GM12878 (cell line): ENCODE data around the gene DCDC1. TPM values are rescaled to one million over a fixed set of nuclear protein-coding genes. Genes with fewer than 3 reads are reported as not detected.

Experiments
- ATAC-seq: fragments of 200-7000 bp; cut with Tn5 transposase; 3 replicates; pipeline ENCODE4 v1.9.1; 2020; ENCODE audit warnings: mild to moderate bottlenecking, moderate library complexity
- BruUV-seq: library from RNA; stranded (reverse); fragments of 400-500 nt; replicated peaks from 2 replicates; lab custom pipeline; 2021; lab: Mats Ljungman, UMichigan
- CTCF ChIA-PET: fragments of 300-600 bp; sonication (Branson Sonifier 250); formaldehyde crosslinking; extraction: SDS; loops from one replicate; lab custom pipeline; 2021; ENCODE audit warnings: inconsistent platforms; lab: Yijun Ruan, JAX
- POLR2A ChIA-PET: fragments of 350-600 bp; formaldehyde crosslinking; extraction: SDS; loops from one replicate; lab custom pipeline; 2021; ENCODE audit warnings: inconsistent platforms; lab: Charles Lee
- RAD21 ChIA-PET: fragments of 300-600 bp; sonication (Branson Sonifier 250); formaldehyde crosslinking; loops from one replicate; lab custom pipeline; 2023; ENCODE audit warnings: antibody characterized with exemption; ENCODE audit not compliant: unreplicated experiment; lab: Charles Lee
- SMC1A ChIA-PET: fragments of 300-600 bp; sonication (Branson Sonifier 250); formaldehyde crosslinking; loops from one replicate; lab custom pipeline; 2023; ENCODE audit not compliant: unreplicated experiment, uncharacterized antibody; lab: Charles Lee
- DNase-seq: peaks from one replicate; pipeline ENCODE4 v3.0.0-alpha.2; 2011; ENCODE audit warnings: low read depth, low spot score
- FAIRE-seq: peaks from 3 replicates; lab custom pipeline; 2011; peaks lifted over from hg19 to GRCh38; lab: Jason Lieb, UNC
- H2AFZ ChIP-seq: 2 replicates; pipeline ENCODE4 v1.6.0; 2011; ENCODE audit warnings: low read depth, low read length, control low read depth; ENCODE audit not compliant: control insufficient read depth
- H3K27ac ChIP-seq: 2 replicates; pipeline ENCODE4 v1.5.1; 2011; ENCODE audit warnings: control low read depth; ENCODE audit not compliant: control insufficient read depth, insufficient read depth
- H3K27me3 ChIP-seq, 2 experiments: replicated peaks in 1 of 2; 2 replicates each; pipeline versions ENCODE4 v1.6.0 to v1.6.1; 2011; ENCODE audit warnings: low read length in 1 of 2; ENCODE audit not compliant: control insufficient read depth in 2 of 2, insufficient read depth in 2 of 2
- H3K36me3 ChIP-seq, 2 experiments: 2 replicates each; pipeline ENCODE4 v1.5.1; 2011; ENCODE audit warnings: low read length in 1 of 2; ENCODE audit not compliant: control insufficient read depth in 2 of 2, insufficient read depth in 2 of 2
- H3K4me1 ChIP-seq: 2 replicates; pipeline ENCODE4 v1.6.1; 2011; ENCODE audit warnings: mild to moderate bottlenecking, low read length, moderate library complexity, mixed read lengths; ENCODE audit not compliant: control insufficient read depth, insufficient read depth
- H3K4me2 ChIP-seq: 2 replicates; pipeline ENCODE4 v1.6.0; 2011; ENCODE audit warnings: control low read depth; ENCODE audit not compliant: control insufficient read depth, insufficient read depth
- H3K4me3 ChIP-seq: fragments of 200-600 bp; sonication (generic); 2 replicates; pipeline ENCODE4 v1.5.1; 2016
- H3K79me2 ChIP-seq: 2 replicates; pipeline ENCODE4 v1.6.0; 2011; ENCODE audit warnings: low read length; ENCODE audit not compliant: control insufficient read depth, insufficient read depth
- H3K9ac ChIP-seq: 2 replicates; pipeline ENCODE4 v1.8.0; 2011; ENCODE audit warnings: low read length, control low read depth, mixed read lengths; ENCODE audit not compliant: control insufficient read depth, insufficient read depth
- H3K9me3 ChIP-seq: replicated peaks from 3 replicates; pipeline ENCODE4 v1.5.1; 2011; ENCODE audit warnings: mild to moderate bottlenecking, low read length; ENCODE audit not compliant: control insufficient read depth, insufficient read depth
- H4K20me1 ChIP-seq: 2 replicates; pipeline ENCODE4 v1.6.0; 2011; ENCODE audit not compliant: control insufficient read depth, insufficient read depth
- ATF7 ChIP-seq: fragments of 450-650 bp; IDR thresholded peaks from 2 replicates; pipeline ENCODE4 v1.6.1; 2016; ENCODE audit warnings: low read depth, mild to moderate bottlenecking
- CHD1 ChIP-seq: IDR thresholded peaks from 2 replicates; pipeline ENCODE4 v1.6.1; 2012; ENCODE audit warnings: low read depth, low read length, improper control_type of control experiment
- CREM ChIP-seq: IDR thresholded peaks from 2 replicates; pipeline ENCODE4 v1.6.1; 2014; ENCODE audit warnings: antibody characterized with exemption, low read depth
- EGR1 ChIP-seq, 2 experiments: IDR thresholded peaks; 1 replicate in 1 of 2; 2 replicates in 1 of 2; pipeline ENCODE4 v1.6.1; 2011 to 2012; ENCODE audit warnings: low read depth in 2 of 2, low read length in 2 of 2, borderline replicate concordance in 1 of 2, mild to moderate bottlenecking in 1 of 2, moderate library complexity in 1 of 2
- ETV6 ChIP-seq, 2 experiments: fragments of 450-650 bp in 1 of 2; IDR thresholded peaks in 1 of 2; conservative IDR thresholded peaks in 1 of 2; 2 replicates each; pipeline ENCODE4 v1.6.1; 2014; ENCODE audit warnings: antibody characterized with exemption in 1 of 2, borderline replicate concordance in 1 of 2, low read depth in 1 of 2, mild to moderate bottlenecking in 1 of 2, moderate library complexity in 1 of 2
- GABPA ChIP-seq: IDR thresholded peaks from 2 replicates; pipeline ENCODE4 v1.6.1; 2014; ENCODE audit warnings: antibody characterized with exemption, low read depth, mild to moderate bottlenecking, inconsistent platforms
- IKZF1 ChIP-seq: fragments of 450-650 bp; conservative IDR thresholded peaks from 2 replicates; pipeline ENCODE4 v1.6.1; 2017; ENCODE audit warnings: antibody characterized with exemption, mild to moderate bottlenecking
- JUND ChIP-seq: IDR thresholded peaks from 2 replicates; pipeline ENCODE4 v1.6.1; 2012; ENCODE audit warnings: low read depth, mild to moderate bottlenecking, low read length, improper control_type of control experiment, moderate library complexity
- MYB ChIP-seq: fragments of 150-350 bp; IDR thresholded peaks from 2 replicates; pipeline ENCODE4 v1.6.1; 2014; ENCODE audit warnings: mild to moderate bottlenecking, low read depth, low read length, borderline replicate concordance
- NFYA ChIP-seq: IDR thresholded peaks from 2 replicates; pipeline ENCODE4 v1.6.1; 2011; ENCODE audit warnings: low read depth, mild to moderate bottlenecking, low read length, improper control_type of control experiment, borderline replicate concordance
- SRF ChIP-seq, 2 experiments: IDR thresholded peaks; 2 replicates each; pipeline ENCODE4 v1.6.1; 2011; ENCODE audit warnings: low read depth in 2 of 2, low read length in 2 of 2, mild to moderate bottlenecking in 1 of 2, moderate library complexity in 1 of 2
- SUPT20H ChIP-seq: IDR thresholded peaks from 2 replicates; pipeline ENCODE4 v1.6.1; 2011; ENCODE audit warnings: low read depth, mild to moderate bottlenecking, low read length, moderate library complexity, borderline replicate concordance; ENCODE audit not compliant: control insufficient read depth
- WGBS: methylation state at CpG from one replicate; pipeline ENCODE4 v1.1.6; 2016; ENCODE audit warnings: low lambda C conversion rate; ENCODE audit not compliant: insufficient replicate concordance, insufficient coverage; ENCODE audit errors: missing lambda C conversion rate; 5-methylcytosine and 5-hydroxymethylcytosine counted together
- in situ Hi-C: fragments of 300-500 bp; cut with MboI; formaldehyde crosslinking; loops from 9 replicates; pipeline ENCODE4 v1.14.3; 2018; ENCODE audit warnings: mixed read lengths
- intact Hi-C: fragments of 100-400 bp; cut with micrococcal nuclease; formaldehyde crosslinking; loops from one replicate; pipeline ENCODE4 v1.14.2; 2022; ENCODE audit not compliant: unreplicated experiment
- polyA plus RNA-seq, 11 experiments: library from polyadenylated mRNA; depleted of rRNA in 4 of 11; unstranded in 6 of 11; stranded (reverse) in 5 of 11; fragments of >200 nt; fragmentation: Nextera tagmentation in 4 of 11; fragmentation: Illumina TruSeq in 1 of 11; extraction: Ambion mirVana in 4 of 11; extraction: Trizol in 1 of 11; gene quantifications; 1 replicate in 1 of 11; 2 replicates in 10 of 11; pipeline versions ENCODE4 v1.2.1 to v1.2.3, GENCODE V29; 2011 to 2016; ENCODE audit warnings: inconsistent platforms in 2 of 11, missing spikeins in 2 of 11, low read depth in 1 of 11
- total RNA-seq, 4 experiments: library from RNA; depleted of rRNA in 3 of 4; stranded (reverse); fragments of >200 nt in 3 of 4; fragmentation: Illumina TruSeq in 1 of 4; extraction: Trizol in 1 of 4; gene quantifications; 2 replicates each; pipeline versions ENCODE4 v1.2.1 to v1.2.3, GENCODE V29; 2013 to 2021
- TF ChIP-seq, protein P1 (sequence below): fragments of 450-650 bp; IDR thresholded peaks from 2 replicates; pipeline ENCODE4 v1.6.1; 2017; ENCODE audit warnings: low read depth, mild to moderate bottlenecking, moderate library complexity
- TF ChIP-seq, protein P2 (sequence below): fragments of 450-650 bp; IDR thresholded peaks from 2 replicates; pipeline ENCODE4 v1.6.1; 2017; ENCODE audit warnings: mild to moderate bottlenecking, moderate library complexity
- TF ChIP-seq, protein P3 (sequence below): IDR thresholded peaks from 2 replicates; pipeline ENCODE4 v1.6.1; 2011; ENCODE audit warnings: borderline replicate concordance, low read depth, mild to moderate bottlenecking, moderate library complexity, mixed read lengths, low read length; ENCODE audit not compliant: insufficient read depth; ENCODE audit errors: extremely low read length
- TF ChIP-seq, protein P4 (sequence below): fragments of 450-650 bp; IDR thresholded peaks from 2 replicates; pipeline ENCODE4 v1.6.1; 2016; ENCODE audit warnings: mild to moderate bottlenecking

Gene DCDC1
- total and polyA plus RNA-seq, 10 of the 15 experiments (the other 5 are each of a cell fraction or from before 2014, with no cell fraction given) = not detected

DNA sequence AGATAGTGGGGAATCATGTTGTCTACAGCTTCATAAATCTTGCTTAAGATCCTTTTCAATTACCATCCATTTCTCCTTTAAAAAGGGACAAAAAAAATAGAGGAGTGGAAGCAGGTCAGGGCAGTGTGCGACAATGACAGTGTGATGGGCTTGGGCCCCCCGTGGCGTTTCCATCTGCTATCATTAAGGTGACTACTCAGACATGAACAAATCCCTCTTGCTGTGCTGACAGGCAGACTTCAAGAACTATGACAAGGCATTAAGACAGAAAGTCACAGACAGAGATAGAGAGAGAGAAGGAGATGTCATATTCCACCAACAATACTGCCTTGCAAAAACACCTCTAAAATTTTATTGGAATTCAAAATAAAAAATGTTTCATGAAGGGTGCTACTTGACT, 263.2 kb downstream of the DCDC1 start:
- intact Hi-C loops (loop anchor here (2.0 to 10.0 kb wide), 4 partner anchors 764 to 1188 kb away; no protein-coding TSS in a partner anchor), in situ Hi-C loops (loop anchor here (5.0 to 25.0 kb wide), 3 partner anchors 756 to 1066 kb away; no protein-coding TSS in a partner anchor)
- no peak overlapping the region for H2AFZ ChIP-seq
- no peak overlapping the region for H3K9ac ChIP-seq
- FAIRE-seq = no peak
- no peaks in the 10 kb centered on the region for H3K79me2 ChIP-seq
- no peaks in the 10 kb centered on the region for H3K27me3 ChIP-seq
- no peaks in the 10 kb centered on the region for H3K36me3 ChIP-seq
- TF ChIP-seq SUPT20H (no peak), ATF7 (no peak), SRF (IDR thresholded peaks at IDR 0.05; ENCODE audit: low read depth in 2 of 2, low read length in 2 of 2) (no peak), ETV6 (conservative IDR thresholded peaks at IDR 0.05 in 1 of 2, IDR thresholded peaks at IDR 0.05 in 1 of 2; ENCODE audit: borderline replicate concordance in 1 of 2, low read depth in 1 of 2) (no peak), IKZF1 (no peak), MYB (no peak), NFYA (no peak), CHD1 (no peak), CREM (no peak), GABPA (no peak), JUND (no peak), EGR1 (IDR thresholded peaks at IDR 0.05; ENCODE audit: borderline replicate concordance in 1 of 2, low read depth in 2 of 2, low read length in 2 of 2) (no peak)
- TF ChIP-seq, protein P1, sequence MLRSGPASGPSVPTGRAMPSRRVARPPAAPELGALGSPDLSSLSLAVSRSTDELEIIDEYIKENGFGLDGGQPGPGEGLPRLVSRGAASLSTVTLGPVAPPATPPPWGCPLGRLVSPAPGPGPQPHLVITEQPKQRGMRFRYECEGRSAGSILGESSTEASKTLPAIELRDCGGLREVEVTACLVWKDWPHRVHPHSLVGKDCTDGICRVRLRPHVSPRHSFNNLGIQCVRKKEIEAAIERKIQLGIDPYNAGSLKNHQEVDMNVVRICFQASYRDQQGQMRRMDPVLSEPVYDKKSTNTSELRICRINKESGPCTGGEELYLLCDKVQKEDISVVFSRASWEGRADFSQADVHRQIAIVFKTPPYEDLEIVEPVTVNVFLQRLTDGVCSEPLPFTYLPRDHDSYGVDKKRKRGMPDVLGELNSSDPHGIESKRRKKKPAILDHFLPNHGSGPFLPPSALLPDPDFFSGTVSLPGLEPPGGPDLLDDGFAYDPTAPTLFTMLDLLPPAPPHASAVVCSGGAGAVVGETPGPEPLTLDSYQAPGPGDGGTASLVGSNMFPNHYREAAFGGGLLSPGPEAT = no peak
- TF ChIP-seq, protein P2, sequence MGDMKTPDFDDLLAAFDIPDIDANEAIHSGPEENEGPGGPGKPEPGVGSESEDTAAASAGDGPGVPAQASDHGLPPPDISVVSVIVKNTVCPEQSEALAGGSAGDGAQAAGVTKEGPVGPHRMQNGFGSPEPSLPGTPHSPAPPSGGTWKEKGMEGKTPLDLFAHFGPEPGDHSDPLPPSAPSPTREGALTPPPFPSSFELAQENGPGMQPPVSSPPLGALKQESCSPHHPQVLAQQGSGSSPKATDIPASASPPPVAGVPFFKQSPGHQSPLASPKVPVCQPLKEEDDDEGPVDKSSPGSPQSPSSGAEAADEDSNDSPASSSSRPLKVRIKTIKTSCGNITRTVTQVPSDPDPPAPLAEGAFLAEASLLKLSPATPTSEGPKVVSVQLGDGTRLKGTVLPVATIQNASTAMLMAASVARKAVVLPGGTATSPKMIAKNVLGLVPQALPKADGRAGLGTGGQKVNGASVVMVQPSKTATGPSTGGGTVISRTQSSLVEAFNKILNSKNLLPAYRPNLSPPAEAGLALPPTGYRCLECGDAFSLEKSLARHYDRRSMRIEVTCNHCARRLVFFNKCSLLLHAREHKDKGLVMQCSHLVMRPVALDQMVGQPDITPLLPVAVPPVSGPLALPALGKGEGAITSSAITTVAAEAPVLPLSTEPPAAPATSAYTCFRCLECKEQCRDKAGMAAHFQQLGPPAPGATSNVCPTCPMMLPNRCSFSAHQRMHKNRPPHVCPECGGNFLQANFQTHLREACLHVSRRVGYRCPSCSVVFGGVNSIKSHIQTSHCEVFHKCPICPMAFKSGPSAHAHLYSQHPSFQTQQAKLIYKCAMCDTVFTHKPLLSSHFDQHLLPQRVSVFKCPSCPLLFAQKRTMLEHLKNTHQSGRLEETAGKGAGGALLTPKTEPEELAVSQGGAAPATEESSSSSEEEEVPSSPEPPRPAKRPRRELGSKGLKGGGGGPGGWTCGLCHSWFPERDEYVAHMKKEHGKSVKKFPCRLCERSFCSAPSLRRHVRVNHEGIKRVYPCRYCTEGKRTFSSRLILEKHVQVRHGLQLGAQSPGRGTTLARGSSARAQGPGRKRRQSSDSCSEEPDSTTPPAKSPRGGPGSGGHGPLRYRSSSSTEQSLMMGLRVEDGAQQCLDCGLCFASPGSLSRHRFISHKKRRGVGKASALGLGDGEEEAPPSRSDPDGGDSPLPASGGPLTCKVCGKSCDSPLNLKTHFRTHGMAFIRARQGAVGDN = no peak
- TF ChIP-seq, protein P3, sequence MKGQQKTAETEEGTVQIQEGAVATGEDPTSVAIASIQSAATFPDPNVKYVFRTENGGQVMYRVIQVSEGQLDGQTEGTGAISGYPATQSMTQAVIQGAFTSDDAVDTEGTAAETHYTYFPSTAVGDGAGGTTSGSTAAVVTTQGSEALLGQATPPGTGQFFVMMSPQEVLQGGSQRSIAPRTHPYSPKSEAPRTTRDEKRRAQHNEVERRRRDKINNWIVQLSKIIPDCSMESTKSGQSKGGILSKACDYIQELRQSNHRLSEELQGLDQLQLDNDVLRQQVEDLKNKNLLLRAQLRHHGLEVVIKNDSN = no peak
- TF ChIP-seq, protein P4, sequence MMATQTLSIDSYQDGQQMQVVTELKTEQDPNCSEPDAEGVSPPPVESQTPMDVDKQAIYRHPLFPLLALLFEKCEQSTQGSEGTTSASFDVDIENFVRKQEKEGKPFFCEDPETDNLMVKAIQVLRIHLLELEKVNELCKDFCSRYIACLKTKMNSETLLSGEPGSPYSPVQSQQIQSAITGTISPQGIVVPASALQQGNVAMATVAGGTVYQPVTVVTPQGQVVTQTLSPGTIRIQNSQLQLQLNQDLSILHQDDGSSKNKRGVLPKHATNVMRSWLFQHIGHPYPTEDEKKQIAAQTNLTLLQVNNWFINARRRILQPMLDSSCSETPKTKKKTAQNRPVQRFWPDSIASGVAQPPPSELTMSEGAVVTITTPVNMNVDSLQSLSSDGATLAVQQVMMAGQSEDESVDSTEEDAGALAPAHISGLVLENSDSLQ = no peak
- DNase-seq = no peak
- no peak for ATAC-seq
- no peak overlapping the region for H3K4me3 ChIP-seq
- H3K27ac ChIP-seq = no peak overlapping the region
- WGBS = 10% methylated on average over 3 of the region's 3 CpGs
- no peaks in the 10 kb centered on the region for H3K4me1 ChIP-seq
- POLR2A ChIA-PET = no interaction called here
- no TSS peak for BruUV-seq
- no peak overlapping the region for H3K4me2 ChIP-seq
- H4K20me1 ChIP-seq = no peaks in the 10 kb centered on the region
- RAD21 ChIA-PET = interaction anchor here (0.9 to 2.1 kb wide), 19 partner anchors 9 to 1199 kb away, joined by 3 to 14 read pairs (median 5); partner anchors contain the start of genes DCDC1 and DNAJC24
- SMC1A ChIA-PET = interaction anchor here (0.7 to 4.5 kb wide), 24 partner anchors 9 to 1315 kb away, joined by 3 to 26 read pairs (median 4); no protein-coding TSS in a partner anchor
- CTCF ChIA-PET = interaction anchor here (0.9 to 4.5 kb wide), 33 partner anchors 9 to 1205 kb away, joined by 3 to 34 read pairs (median 4); no protein-coding TSS in a partner anchor
- H3K9me3 ChIP-seq = no peaks in the 10 kb centered on the region
